ENCODE results near the gene DNAJC18.

- TF ChIP-seq, protein P1, sequence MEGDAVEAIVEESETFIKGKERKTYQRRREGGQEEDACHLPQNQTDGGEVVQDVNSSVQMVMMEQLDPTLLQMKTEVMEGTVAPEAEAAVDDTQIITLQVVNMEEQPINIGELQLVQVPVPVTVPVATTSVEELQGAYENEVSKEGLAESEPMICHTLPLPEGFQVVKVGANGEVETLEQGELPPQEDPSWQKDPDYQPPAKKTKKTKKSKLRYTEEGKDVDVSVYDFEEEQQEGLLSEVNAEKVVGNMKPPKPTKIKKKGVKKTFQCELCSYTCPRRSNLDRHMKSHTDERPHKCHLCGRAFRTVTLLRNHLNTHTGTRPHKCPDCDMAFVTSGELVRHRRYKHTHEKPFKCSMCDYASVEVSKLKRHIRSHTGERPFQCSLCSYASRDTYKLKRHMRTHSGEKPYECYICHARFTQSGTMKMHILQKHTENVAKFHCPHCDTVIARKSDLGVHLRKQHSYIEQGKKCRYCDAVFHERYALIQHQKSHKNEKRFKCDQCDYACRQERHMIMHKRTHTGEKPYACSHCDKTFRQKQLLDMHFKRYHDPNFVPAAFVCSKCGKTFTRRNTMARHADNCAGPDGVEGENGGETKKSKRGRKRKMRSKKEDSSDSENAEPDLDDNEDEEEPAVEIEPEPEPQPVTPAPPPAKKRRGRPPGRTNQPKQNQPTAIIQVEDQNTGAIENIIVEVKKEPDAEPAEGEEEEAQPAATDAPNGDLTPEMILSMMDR (IDR thresholded peaks at IDR 0.05): no peak
- TF ChIP-seq POLR2A (IDR thresholded peaks at IDR 0.05) (no peak), POLR2AphosphoS5 (IDR thresholded peaks at IDR 0.05) (no peak)
Measured at GRCh38 chr5:139415221-139415861, 24.0 kb downstream of the DNAJC18 start.
